GM10248 (cell line): ENCODE measurements around the gene CACNA1I.

Source experiments
- CTCF ChIA-PET: fragments of 300-600 bp; sonication (Branson Sonifier 250); formaldehyde crosslinking; extraction: SDS; loops from one replicate; lab custom pipeline; 2021; ENCODE audit warnings: antibody characterized with exemption; lab: Yijun Ruan, JAX
- POLR2A ChIA-PET: fragments of 350-650 bp; sonication (Branson Sonifier 250); formaldehyde crosslinking; extraction: SDS; loops from one replicate; lab custom pipeline; 2020; ENCODE audit warnings: antibody characterized with exemption; lab: Yijun Ruan, JAX
- DNase-seq: peaks from one replicate; pipeline ENCODE4 v3.0.0; 2012; ENCODE audit errors: extremely low spot score
- TF ChIP-seq, protein P1 (sequence below): IDR thresholded peaks from 2 replicates; pipeline ENCODE4 v1.5.1; 2012; ENCODE audit warnings: mild to moderate bottlenecking, low read depth; ENCODE audit errors: extremely low read depth, missing control alignments, control extremely low read depth

CACNA1I gene

DNA sequence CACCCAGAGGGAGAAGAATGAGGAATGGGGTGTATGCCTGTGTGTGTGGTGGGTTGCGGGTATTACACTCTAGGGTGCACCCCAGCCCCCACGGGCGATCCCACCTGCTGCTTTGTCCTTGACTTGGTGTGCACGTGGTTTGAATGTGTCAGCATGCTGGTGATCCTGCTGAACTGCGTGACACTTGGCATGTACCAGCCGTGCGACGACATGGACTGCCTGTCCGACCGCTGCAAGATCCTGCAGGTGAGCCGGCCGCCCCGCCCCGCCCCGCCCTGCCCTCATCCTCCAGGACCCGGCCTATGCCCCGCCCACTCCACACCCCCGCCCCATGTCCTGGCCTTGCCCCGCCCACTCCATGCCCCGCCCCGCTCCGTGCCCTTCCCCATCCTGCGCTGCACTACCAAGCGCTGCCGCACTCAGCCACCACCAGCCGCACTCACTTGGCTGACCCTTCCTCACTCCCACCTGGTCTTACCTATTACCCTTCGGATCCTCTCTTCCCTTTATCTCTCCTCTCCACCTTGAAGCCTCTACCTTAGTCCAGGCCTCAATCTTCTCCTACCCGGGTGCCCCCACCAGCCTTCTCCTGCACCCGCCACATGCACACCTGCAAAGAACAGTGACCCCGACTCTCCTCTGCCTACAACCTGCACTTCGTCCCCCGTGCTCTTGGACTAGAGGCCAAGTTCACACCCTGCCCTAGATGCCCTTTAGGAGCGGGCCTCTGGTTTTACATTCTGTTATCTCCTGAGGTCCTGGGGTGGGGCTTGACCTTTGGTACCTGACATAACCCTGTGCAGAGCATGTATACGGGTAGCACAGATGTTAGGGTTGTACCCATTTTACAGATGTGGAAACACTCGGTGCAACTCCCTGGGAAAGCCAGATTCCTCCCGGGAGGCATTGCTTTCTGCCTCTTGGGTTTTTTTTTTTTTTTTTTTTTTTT lies 27.7 kb downstream of the CACNA1I start:
- POLR2A ChIA-PET, result no interaction called here
- peak; percentile 78 for DNase-seq
- TF ChIP-seq, protein P1, sequence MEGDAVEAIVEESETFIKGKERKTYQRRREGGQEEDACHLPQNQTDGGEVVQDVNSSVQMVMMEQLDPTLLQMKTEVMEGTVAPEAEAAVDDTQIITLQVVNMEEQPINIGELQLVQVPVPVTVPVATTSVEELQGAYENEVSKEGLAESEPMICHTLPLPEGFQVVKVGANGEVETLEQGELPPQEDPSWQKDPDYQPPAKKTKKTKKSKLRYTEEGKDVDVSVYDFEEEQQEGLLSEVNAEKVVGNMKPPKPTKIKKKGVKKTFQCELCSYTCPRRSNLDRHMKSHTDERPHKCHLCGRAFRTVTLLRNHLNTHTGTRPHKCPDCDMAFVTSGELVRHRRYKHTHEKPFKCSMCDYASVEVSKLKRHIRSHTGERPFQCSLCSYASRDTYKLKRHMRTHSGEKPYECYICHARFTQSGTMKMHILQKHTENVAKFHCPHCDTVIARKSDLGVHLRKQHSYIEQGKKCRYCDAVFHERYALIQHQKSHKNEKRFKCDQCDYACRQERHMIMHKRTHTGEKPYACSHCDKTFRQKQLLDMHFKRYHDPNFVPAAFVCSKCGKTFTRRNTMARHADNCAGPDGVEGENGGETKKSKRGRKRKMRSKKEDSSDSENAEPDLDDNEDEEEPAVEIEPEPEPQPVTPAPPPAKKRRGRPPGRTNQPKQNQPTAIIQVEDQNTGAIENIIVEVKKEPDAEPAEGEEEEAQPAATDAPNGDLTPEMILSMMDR, result no peak
- CTCF ChIA-PET, result no interaction called here

DNA sequence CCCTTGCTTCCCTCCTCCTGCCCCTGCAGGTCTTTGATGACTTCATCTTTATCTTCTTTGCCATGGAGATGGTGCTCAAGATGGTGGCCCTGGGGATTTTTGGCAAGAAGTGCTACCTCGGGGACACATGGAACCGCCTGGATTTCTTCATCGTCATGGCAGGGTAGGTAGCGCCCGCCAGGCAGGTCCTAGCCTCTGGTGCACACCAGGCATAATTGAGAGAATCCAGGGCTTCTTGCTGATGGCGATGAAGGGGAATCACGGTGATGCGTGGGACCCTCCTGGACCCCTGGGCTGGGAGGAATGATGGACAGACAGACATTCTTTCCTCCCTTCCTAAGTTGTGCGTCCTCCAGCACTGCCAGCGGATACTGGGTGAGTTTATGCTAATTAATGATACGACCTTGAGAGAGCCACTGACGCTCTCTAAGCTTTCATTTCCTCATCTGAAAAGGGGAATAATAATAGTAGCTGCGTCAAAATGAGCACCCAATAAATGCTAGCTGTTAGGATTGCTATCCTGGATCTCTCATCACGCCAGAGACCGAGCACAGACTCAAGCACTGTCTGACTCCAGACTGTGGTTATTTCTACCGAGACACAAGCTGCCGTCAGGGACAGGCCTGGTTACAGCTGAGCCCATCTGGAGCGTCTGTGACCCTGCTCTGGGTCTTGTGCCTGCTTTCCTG lies 30.1 kb downstream of the CACNA1I start:
- CTCF ChIA-PET, result no interaction called here
- DNase-seq, result no peak
- TF ChIP-seq, protein P1, result no peak
- POLR2A ChIA-PET, result no interaction called here

DNA sequence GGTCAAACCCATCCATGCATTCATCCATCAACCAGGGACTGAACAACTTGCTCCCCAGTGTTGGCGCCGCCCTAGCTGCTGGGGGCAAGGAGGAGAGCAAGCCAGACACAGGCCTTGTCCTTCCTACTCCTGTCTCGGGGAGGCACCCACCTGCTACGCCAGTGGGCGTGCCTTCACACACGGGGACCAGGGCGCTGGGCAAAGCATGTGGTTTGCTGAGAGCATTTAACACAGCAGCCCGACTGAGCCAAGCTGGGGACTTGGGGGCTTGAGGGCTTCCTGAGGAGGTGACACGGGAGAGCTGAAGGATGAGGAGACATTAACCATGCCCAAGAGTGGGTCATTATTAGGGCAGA lies 30.6 kb downstream of the CACNA1I start:
- POLR2A ChIA-PET, result no interaction called here
- TF ChIP-seq, protein P1, result no peak
- CTCF ChIA-PET, result no interaction called here
- DNase-seq, result no peak

DNA sequence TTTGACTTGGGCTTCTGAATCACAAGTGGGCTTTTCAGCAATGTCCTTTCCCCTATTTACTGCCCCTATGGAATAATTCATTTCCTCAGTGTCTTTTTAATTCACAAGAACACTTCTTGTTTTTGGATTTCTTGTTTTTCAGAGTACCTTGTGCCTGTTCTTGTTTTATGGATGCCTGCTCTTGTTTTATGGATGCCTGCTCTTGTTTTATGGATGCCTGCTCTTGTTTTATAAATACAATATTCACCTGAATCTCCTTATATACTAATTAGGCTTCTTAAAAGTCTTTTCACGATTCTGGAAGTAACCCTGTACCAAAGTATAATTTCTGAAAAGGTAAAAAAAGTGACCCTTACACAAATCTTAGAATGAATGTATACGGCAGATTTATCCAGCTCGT lies 32.8 kb downstream of the CACNA1I start:
- no peak for DNase-seq
- ChIA-PET CTCF (no interaction called here), POLR2A (no interaction called here)
- TF ChIP-seq, protein P1, result no peak

DNA sequence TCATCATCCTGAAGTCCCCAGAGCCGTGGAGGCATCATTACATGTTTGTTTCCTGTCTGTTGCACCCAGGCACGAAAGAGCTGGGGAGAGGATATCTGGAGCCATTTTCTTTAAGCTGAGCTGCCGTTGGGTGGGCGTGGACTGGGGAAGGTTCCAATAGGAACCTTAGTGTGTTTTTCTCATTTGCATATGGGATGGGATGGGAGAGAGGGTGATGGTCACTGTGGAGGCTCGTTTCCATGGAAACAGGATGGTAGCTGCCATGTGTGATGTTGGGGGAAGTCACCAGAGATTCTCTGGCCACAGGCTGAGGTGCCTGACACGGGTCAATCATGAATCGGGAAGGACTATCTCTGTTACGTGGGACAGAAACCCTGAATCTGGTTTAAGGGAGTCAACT lies 39.7 kb downstream of the CACNA1I start:
- ChIA-PET POLR2A (no interaction called here), CTCF (no interaction called here)
- DNase-seq, result no peak
- TF ChIP-seq, protein P1, result no peak

DNA sequence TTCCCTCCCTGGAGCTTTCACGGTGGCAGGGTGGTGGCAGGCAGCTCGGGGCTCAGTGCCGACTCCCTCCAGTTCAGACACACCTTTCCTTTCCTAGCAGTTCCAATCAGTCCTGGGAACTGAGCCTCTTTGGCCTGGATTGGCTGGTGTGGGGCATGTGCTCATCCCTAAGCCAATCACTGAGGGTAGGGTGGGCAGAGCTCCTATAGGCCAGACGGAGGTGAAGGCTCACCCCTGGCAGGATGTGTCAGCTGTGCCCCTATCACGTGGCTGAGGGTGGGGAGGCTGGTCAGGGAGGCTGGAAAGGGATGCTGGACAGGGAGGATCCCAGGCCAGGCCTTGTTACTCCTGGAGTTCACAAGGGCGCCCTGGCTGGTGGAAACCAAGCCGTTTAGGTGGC lies 40.2 kb downstream of the CACNA1I start:
- POLR2A ChIA-PET, result no interaction called here
- no peak for DNase-seq
- CTCF ChIA-PET, result no interaction called here
- TF ChIP-seq, protein P1, result no peak
